Hematopoietic multipotent progenitor cell treated with erythropoietin and hydrocortisone succinate and interleukin-3 and kit ligand, for 15 days (in vitro differentiated cells): Measurements from ENCODE around the gene KLF16.

ENCODE experiments used
- DNase-seq: peaks from one replicate; pipeline ENCODE4 v3.0.0-alpha.2; 2015; ENCODE audit warnings: low spot score

Gene KLF16

GRCh38 chr19:1843116-1843515, 20.3 kb downstream of the KLF16 start:
- DNase-seq, result no peak

- no peak for DNase-seq
Observed at GRCh38 chr19:1841209-1841924, 22.0 kb downstream of the KLF16 start.

DNA sequence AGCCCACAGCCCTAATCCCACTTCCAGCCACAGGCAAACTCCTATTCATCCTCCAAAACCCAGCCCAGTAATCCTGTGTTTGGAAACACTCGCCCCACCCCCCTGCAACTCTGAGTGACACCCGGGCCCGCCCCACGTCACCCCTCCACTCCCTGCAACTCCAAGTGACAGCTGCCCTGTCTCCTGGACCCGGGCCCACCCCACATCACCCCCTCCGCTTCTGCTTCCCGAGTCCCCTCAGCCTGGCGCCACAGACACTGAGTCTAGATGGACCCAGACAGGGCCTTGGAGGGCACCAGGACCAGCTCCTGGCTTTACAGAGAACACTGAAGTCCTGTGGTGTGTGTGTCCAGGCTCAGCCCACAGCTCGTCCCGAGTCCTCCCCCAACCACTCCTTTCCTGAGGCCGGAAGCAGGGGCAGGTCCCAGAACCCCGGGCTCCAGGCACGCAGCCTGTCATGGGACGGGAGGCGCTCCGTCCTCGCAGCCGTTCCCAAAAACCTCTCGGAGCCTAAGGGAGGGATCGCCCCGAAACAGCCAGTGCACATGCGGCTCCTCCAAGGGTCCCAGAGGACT, 22.8 kb downstream of the KLF16 start:
- DNase-seq, result no peak

DNA sequence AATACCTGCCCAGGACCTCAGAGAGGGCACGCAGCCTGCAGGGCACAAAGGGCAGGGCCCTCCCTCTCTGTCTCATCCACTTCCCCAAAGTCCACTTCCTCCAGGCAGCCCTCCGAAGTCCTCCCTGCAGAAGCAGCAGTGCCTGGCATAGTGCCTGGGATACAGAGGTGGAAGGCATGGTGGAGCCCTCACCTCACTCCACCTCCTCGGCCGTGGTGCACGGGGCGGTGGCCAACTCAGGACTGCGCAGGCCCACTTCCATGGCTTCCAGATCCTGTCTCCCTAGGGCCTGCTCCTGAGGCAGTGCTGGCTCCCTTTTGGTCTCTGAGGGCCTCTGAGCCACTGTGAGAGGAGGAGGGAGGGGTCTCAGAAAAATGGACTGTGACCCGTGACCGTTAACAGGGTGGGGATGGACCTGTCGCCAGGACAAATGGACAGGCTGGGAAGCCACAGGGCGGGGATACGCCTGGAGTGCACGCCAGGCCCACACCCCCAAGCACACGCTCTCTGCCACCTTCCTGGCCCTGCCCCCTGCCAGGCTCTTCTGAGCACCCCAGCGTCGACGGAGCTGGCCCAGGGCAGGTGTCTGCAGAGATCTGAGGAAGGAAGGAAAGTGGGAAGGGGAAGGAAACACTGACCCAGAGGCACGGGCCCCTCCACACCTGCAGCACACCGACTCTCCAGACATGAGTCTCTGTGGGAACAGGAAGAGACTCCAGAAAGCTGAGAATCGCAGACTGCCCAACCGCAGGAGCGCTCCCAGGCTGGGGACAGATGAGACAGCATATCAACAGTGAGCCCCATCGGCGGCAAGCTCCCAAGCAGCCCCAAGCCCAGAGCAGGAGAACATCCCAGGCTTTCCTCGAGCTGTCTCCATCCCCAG, 23.5 kb downstream of the KLF16 start:
- no peak for DNase-seq

- peak; percentile 75 for DNase-seq
Observed at GRCh38 chr19:1837625-1838105, 25.7 kb downstream of the KLF16 start.

GRCh38 chr19:1837222-1837565, 26.2 kb downstream of the KLF16 start:
- no peak for DNase-seq

- peak; percentile 68 for DNase-seq
Observed at GRCh38 chr19:1836458-1837221, 26.7 kb downstream of the KLF16 start.

DNA sequence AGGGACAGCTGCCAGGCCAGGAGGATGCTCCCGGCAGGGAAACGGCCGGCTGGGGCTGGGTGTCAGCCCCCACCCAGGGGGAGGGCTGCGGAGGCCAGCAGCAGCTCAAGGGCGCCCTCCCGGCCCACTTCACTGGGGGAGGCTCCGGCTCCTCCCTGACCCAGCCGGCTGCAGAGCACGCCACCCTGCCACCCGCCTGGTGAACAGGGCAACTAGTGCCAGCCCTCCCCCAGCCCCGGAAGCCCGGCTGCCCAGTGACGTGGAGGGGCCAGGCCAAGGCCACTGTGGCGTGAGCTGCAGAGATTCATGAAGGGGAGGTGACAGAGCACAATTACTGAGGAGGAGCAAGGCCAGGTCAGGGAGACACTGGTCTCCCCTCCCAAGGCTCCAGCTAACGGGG, 29.8 kb downstream of the KLF16 start:
- no peak for DNase-seq

- DNase-seq, result no peak
Observed at GRCh38 chr19:1832046-1832663, 31.2 kb downstream of the KLF16 start.

GRCh38 chr19:1830978-1831377, 32.4 kb downstream of the KLF16 start:
- DNase-seq, result no peak

DNA sequence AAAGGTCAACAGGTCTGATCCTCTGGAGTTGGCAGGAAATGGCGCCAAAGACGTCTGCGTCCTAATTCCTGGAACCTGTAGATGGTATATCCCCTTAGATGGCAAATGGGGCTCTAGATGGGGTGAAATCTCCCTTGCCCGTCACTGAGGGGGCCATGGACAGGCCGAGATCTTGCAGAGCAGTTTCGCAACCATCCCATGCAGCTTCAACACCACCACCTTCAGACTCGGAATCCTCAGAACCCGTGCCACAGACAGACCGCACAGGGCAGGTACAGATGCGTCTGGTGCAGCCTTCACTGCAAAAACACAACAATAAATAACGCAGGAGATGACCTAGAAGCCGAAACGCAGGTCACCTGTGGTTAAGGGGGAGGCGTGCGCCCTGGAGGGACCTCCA, 32.8 kb downstream of the KLF16 start:
- no peak for DNase-seq

DNA sequence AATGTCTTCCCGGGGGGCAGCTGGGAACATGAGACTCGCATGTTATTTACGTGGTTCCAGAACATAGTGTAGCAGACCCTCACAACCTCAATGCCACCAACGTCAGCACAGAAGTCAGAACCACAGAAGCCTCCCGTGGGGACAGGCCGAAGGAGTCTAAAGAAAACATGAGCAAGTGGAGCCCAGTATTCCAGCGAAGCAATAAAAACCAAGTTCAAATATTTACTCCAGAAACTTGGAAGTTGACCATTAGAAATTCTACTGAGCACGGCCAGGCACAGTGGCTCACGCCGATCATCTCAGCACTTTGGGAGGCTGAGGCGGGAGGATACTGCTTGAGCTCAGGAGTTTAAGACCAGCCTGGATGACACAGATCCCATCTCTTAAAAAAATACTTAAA, 33.4 kb downstream of the KLF16 start:
- no peak for DNase-seq

DNA sequence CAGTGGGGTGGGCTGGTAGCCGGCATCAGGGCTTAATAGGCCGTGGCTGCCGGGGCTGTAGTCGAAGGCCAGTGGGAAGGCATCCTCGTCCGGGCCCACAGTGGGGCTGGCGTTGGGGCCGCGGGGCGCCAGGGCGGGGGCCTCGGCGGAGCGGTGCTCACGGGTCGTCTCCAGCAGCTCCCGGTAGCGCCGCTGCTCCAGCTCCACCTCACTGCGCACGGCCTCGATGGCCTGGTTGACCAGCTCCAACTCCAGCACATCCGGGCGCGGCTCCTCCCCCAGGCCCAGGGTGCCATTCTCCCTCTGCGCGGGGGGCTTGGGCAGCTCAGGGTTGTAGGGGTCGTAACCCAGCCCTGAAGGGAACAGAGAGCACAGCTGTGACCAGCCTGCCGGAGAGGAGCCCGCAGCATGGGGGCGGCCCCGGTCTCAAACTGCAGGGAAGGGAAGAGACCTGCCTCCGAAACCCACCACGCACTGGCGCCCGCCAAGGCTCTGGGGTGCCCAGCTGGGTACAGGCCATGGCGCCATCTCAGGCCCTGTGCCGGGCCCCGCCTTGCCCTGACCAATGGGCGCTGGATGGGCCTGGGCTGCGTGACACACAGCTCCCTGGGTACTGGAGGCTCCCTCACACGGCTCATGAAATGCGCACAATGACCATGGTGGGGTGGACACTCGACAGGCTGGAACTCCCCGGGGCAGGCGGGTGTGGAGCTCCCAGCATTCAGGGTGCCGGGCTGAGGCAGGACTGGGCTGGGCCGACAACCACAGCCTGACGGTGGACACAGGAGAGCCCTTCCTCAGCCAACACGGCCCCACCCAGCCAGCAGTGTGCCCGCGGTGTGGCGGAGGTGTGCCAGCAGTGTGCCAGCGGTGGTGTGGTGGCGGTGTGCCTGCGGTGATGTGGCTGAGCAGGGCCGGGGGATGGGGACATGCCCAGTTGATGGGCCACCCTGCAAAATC, 34.8 kb downstream of the KLF16 start:
- no peak for DNase-seq

DNA sequence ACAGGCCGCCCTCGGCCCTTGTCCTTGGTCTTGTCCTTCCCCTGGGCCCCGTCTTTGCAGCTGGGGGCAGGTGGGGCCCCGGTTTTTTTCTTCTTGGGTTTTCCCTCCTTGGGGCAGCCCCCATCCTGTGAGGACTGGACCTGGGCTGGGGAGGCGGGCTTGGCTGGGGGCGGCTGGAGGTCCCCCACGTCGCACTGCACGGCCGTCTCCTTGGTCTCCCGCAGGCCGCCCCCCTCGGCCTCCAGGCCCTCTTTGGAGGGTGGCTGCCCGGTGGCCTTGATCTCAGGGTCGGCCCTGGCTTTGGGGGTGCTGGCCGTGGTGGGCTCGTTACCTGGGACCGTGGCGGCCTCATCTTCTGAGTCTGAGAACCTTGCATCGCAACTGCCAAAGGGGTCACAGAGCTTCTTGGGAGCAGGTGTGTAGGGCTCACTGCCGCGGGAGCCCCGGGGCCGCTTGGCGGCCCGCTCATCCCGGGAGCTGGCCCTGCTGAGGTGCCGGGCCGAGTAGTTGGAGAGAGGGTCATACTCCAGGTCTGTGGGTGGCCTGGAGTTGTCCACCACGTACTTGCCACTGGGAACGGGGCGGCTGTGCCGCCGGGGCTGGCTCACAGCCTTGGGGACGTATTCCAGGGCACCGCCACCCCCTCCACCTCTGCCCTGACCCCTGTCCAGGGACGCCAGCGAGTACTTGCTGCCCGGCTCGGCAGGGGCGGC, 35.7 kb downstream of the KLF16 start:
- no peak for DNase-seq

GRCh38 chr19:1826557-1827521, 36.5 kb downstream of the KLF16 start:
- DNase-seq, result no peak

DNA sequence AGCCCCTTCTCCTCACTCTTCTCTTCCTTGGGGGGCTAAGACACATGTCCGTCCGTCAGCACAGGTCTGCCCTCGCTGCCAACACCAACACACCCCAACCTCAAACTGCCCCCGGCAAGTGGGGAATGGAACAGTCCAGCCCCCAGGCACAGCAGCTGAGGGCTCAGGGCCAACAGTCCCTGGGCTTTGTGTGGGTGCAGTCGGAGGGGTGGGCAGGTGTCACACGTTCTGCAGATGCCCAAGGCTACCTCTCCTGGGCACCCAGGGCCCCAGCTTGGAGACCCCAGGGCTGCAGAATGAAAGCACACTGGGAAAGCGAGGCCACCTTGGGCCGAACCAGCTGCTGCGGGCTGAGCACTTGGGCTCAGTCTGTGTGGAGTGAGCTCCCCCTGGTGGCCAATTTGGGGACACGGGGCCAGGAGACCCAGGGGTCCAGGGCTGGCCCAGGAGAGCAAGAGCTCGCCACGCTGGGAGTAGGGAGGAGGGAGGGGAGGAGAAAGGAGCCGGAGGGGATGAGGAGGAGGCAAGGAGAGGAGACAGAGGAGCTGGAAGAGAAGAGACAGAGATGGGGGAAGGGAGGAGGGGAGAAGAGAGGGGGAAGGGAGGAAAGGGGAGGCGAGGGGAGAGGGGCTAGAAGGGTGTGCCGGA, 37.3 kb downstream of the KLF16 start:
- DNase-seq, result peak; percentile 84

DNA sequence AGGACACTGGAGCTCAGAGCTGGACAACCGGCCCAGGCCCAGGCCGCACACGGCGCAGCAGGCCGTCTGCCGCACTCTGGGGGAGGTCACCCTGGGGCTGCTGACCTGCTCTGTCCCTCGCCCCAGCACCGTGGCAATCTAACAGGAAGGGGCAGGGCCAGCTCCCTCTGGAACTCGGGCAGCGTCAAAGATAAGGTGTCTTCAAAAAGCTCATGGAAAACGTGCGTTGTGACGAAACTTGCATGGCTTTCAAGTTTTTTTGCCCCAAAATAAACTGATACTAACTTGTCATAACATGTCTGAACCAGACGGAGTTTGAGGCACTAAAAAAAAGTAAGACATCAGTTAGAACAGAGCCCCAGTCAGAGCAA, 39.1 kb downstream of the KLF16 start:
- DNase-seq, result no peak

GRCh38 chr19:1823539-1824251, 39.7 kb downstream of the KLF16 start:
- no peak for DNase-seq
